PFSK-1 (cell line): Measurements from ENCODE around the gene PTPRK.

Source experiments
- POLR2AphosphoS5 ChIP-seq: IDR thresholded peaks from 2 replicates; pipeline ENCODE4 v1.6.1; 2012; ENCODE audit warnings: low read depth, mild to moderate bottlenecking, control low read depth, low read length, moderate library complexity
- REST ChIP-seq, 2 experiments: IDR thresholded peaks; 2 replicates each; pipeline versions ENCODE4 v1.6.1 to v1.8.0; 2011 to 2012; ENCODE audit warnings: low read depth in 2 of 2, low read length in 2 of 2, control low read depth in 1 of 2, inconsistent platforms in 1 of 2, mild to moderate bottlenecking in 1 of 2, moderate library complexity in 1 of 2; ENCODE audit not compliant: insufficient read depth in 1 of 2

GRCh38 chr6:127920804-127921203 is 599.6 kb downstream of the PTPRK start:
- no peak for TF ChIP-seq REST (IDR thresholded peaks at IDR 0.05; ENCODE audit: insufficient read depth in 1 of 2, low read depth in 2 of 2, low read length in 2 of 2)
- TF ChIP-seq POLR2AphosphoS5, result no peak
